Measurements from ENCODE around the gene ADCY7.

Gene ADCY7

DNA sequence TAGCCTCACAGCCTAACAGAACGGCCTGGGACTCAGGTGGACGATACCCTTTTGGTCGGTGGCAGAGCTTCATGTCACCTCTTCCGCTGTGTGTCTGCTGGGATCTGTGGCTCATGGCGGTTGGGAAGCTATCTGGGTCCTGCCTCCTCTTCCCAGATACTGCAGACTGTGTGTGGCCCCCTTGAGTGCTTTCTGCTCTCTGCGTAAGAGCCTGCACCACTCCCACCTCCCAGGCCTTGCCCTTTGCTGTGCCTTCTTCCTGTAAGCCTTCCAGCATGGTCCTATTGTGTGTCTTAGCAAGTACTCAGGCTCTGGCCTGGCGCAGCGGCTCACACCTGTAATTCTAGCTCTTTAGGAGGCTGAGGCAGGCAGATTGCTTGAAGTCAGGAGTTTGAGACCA, 17.5 kb upstream of the ADCY7 start:
- no peak for DNase-seq (ENCODE audit: low spot score)

- no peak for DNase-seq (ENCODE audit: low spot score)
Measured at GRCh38 chr16:50251375-50252081, 14.8 kb upstream of the ADCY7 start.

GRCh38 chr16:50252082-50252611, 14.2 kb upstream of the ADCY7 start:
- DNase-seq (ENCODE audit: low spot score), result no peak

DNA sequence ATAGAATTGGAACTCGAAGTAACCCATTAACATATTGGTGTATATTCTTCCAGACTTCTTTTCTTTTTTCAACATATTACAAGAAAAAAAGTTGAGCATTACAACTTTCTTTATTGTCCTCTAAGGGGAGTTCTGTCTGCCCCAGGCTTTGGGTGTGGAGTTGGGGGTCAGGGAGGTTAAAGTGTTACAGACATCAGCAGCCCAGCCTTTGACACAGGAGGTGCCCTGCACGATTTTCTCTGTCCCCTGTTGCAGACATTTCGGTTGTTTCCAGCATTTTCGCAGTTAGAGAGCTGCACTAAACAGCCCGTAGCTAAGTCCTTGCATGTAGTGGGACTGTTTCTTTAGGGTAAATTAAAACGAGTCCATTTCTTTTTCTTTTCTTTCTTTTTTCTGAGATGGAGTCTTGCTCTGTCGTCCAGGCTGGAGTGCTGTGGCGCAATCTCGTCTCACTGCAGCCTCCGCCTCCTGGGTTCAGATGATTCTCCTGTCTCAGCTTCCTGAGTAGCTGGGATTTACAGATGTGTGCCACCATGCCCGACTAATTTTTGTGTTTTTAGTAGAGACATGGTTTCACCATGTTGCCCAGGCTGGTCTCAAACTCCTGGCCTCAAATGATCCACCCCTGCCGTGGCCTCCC, 13.4 kb upstream of the ADCY7 start:
- no peak for DNase-seq (ENCODE audit: low spot score)

- DNase-seq (ENCODE audit: low spot score), result no peak
Measured at GRCh38 chr16:50253514-50253910, 12.8 kb upstream of the ADCY7 start.

DNA sequence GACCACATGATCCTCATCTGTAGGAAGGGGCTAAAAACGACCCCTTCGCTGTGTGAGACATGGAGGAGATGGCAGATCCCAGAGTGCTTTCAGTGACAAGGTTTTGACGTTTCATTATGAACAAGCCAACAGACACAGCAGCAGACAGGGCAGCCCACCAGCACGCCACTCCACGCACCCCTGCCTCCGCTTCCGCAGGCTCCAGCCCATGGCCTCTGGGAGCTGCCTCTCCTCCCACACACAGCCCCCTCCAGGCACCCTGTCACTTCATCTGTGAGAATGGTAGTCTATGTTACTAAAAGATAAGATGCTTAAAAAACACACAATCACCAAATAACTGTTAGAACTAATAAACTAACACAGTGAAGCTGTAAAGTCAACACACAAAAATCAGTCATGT, 12.3 kb upstream of the ADCY7 start:
- DNase-seq (ENCODE audit: low spot score), result peak; percentile 32

DNA sequence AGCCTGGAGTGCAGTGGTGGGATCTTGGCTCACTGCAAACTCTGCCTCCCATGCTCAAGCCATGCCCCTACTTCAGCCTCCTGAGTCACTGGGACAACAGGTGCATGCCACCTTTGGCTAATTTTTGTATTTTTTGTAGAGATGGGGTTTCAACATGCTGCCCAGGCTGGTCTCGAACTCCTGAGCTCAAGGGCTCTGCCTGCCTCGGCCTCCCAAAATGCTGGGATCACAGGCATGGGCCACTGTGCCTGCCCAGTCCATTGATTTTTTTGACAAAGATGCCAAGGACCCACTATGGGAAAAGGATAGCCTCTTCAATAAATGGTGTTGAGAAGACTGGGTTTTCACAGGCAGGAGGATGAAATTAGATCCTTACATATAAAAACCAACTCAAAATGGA, 10.8 kb upstream of the ADCY7 start:
- no peak for DNase-seq (ENCODE audit: low spot score)

GRCh38 chr16:50256604-50257003, 9.7 kb upstream of the ADCY7 start:
- no peak for DNase-seq (ENCODE audit: low spot score)

DNA sequence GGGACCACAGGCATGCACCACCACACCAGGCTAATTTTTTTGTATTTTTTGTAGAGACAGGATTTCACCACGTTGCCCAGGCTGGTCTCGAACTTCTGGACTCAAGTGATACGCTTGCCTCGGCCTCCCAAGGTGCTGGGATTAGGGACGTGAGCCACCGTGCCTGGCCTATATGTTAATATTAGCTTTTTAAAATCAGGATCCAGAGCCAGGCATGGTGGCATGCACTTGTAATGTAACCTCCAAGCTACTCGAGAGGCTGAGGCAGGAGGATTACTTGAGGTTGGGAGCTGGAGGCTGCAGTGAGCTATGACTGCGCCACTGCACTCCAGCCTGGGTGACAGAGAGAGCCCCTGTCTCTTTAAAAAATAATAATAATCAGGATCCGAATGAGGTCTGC, 8.5 kb upstream of the ADCY7 start:
- DNase-seq (ENCODE audit: low spot score), result no peak

DNA sequence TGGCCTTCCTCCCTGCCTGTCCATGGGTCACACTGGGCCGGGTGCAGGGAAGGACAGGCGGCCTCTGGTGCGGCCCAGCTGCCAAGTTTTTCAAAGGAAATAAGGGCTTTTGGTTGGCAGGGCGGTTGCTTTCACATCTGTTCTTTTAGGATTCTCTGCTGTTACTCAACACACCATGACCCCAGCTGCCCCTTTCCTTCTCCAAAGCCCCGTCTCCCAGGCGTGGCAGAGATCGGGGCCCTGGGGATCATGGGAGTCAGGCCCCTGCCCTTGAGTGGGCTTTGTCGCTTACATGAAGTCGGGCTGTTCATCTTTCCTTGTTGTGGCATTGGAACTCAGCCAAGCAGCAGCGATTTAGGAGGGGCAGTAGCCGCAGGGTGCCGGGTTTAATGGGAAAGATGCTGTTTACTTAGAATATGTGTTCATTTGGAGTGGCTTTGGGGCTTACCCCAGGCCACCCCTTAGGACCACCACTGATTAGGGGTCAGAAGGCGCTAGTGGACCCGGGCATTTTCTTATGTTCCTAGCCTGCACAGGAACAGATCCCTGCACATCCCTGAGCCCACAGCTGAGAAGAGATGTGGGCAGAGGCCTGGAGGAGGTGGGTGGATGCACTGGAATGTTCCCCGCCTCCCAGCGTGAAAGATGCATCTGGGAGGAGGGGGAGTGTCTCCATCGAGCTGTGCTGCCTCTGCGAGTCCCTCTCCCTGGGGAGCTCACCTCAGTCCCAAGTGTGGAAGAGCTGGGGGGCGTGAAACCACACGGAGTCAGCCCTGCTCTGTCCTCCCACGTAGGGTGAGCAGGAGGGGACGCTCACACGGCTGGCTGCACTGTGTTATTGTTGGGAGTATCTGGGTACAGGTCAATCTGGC, 6.8 kb upstream of the ADCY7 start:
- no peak for DNase-seq (ENCODE audit: low spot score)

- no peak for DNase-seq (ENCODE audit: low spot score)
Measured at GRCh38 chr16:50260206-50261159, 5.9 kb upstream of the ADCY7 start.

DNA sequence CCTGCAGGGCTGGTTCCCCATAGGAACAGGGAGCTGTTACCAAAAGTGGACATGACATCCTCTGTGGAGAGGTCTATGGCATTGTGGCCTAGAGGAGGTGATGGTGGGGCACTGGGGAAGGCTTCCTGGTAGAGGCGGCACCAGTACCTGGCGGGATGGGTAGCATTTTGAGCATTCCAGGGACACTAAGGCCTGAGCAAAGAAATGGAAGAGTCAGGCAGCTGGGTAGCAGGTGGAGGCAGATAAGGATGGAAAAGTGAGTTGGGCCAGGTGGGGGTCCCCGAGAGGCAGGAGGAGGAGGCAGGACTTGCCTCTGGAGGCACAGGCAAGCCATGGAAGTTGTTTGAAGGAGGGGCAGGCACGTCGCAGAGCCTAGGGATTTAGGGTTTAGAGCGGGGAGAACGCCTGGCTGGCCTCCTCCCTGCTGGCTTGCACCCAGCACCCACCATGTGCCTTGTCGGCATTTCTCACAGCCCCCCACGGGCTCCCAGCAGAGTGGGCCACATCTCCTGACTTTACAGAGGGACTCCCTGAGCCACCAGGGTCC, 5.1 kb upstream of the ADCY7 start:
- DNase-seq (ENCODE audit: low spot score), result no peak

- DNase-seq (ENCODE audit: low spot score), result peak; percentile 33
Measured at GRCh38 chr16:50261707-50262235, 4.6 kb upstream of the ADCY7 start.

- peak; percentile 63 for DNase-seq (ENCODE audit: low spot score)
Measured at GRCh38 chr16:50263060-50263909, 3.1 kb upstream of the ADCY7 start.

DNA sequence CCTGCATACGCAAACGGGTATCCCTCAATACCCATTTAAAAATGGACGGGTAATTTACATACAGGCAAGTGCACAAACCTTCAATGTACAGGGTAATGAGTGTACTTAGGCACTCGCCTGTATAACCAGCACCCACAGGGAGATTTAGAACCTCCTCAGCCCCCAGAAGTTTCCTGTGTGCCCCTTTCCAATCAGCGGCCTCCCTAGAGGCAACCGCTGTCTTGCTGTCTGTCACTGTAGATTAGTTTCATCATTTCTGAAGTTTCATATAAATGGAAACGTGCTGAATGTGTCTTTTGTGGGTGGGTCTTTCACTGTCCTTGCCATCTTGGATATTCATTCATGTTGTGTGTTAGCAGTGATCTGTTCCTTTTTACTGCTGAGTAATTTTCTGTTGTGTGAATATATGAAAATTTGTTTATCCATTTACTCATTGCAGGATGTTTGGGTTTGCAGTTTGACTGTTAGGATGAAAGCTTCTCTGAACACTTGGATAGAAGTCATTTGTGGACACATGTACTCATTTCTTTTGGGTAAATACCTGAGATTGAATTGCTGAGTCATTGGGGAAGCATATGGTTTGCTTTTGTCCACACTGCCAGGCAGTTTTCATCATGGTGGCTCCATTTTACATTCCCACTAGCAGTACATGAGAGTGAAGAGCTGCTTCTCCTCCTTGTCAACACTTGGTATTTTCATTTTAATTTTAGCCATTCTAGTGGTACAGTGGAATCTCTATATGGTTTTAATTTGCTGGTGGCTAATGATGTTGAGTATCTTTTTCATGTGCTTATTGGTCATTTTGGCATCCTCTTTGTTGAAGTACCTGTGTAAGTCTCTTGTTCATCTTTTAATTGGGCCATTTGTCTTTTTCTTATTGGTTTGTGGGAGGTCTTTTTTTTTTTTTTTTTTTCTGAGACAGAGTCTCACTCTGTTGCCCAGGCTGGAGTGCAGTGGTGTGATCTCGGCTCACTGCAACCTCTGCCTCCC, 2.1 kb upstream of the ADCY7 start:
- DNase-seq (ENCODE audit: low spot score), result peak; percentile 57

- peak; percentile 65 for DNase-seq (ENCODE audit: low spot score)
Measured at GRCh38 chr16:50265260-50265659, 1.1 kb upstream of the ADCY7 start.

GRCh38 chr16:50265716-50266336, 525 bp upstream of the ADCY7 start:
- no peak for DNase-seq (ENCODE audit: low spot score)

GRCh38 chr16:50267151-50267631, 840 bp downstream of the ADCY7 start:
- DNase-seq (ENCODE audit: low spot score), result no peak

All from hematopoietic multipotent progenitor cell treated with erythropoietin and hydrocortisone succinate and interleukin-3 and kit ligand, for 15 days (in vitro differentiated cells).